Breast epithelium (tissue), 4 donors: ENCODE measurements around the gene TMEM214. TPM values are rescaled to one million over a fixed set of nuclear protein-coding genes. Genes with fewer than 3 reads are reported as not detected.

ENCODE experiments used
- DNase-seq, 2 donors: peaks; one replicate each; pipeline ENCODE4 v3.0.0-alpha.2; 2019; ENCODE audit warnings: low spot score in 2 of 2
- H3K27ac ChIP-seq, 2 donors: fragments of 200-600 bp; sonication (generic) in 1 of 2; one replicate each; pipeline ENCODE4 v1.5.1; 2016 to 2019; ENCODE audit warnings: mild to moderate bottlenecking in 1 of 2
- H3K27me3 ChIP-seq, 2 donors: fragments of 200-600 bp; sonication (generic) in 1 of 2; one replicate each; pipeline versions ENCODE4 v1.5.1 to v1.6.0; 2017 to 2019; ENCODE audit warnings: control low read depth in 1 of 2, mild to moderate bottlenecking in 1 of 2
- H3K36me3 ChIP-seq: fragments of 200-600 bp; one replicate; pipeline ENCODE4 v1.5.1; 2019
- H3K4me1 ChIP-seq, 2 donors: fragments of 200-600 bp; sonication (generic); one replicate each; pipeline ENCODE4 v1.5.1; 2016 to 2019; ENCODE audit warnings: control low read depth in 1 of 2
- H3K4me3 ChIP-seq, 3 donors: fragments of 200-600 bp; sonication (generic); 1 replicate in 2 of 3; 2 replicates in 1 of 3; pipeline ENCODE4 v1.5.1; 2016 to 2019; ENCODE audit warnings: mild to moderate bottlenecking in 3 of 3, moderate library complexity in 2 of 3
- H3K9me3 ChIP-seq, 2 donors: fragments of 200-600 bp; sonication (generic) in 1 of 2; one replicate each; pipeline ENCODE4 v1.5.1; 2016 to 2019; ENCODE audit warnings: control low read depth in 1 of 2
- CTCF ChIP-seq, 3 donors: fragments of 450-650 bp; IDR thresholded peaks; one replicate each; pipeline ENCODE4 v1.5.1; 2016 to 2017; ENCODE audit warnings: antibody characterized with exemption in 3 of 3, mild to moderate bottlenecking in 3 of 3, moderate library complexity in 3 of 3
- POLR2A ChIP-seq: fragments of 450-650 bp; IDR thresholded peaks from one replicate; pipeline ENCODE4 v1.6.1; 2016; ENCODE audit warnings: antibody characterized with exemption, mild to moderate bottlenecking, moderate library complexity
- POLR2AphosphoS5 ChIP-seq, 3 donors: sonication (generic); formaldehyde crosslinking; IDR thresholded peaks; one replicate each; pipeline ENCODE4 v1.6.1; 2017; ENCODE audit warnings: antibody characterized with exemption in 3 of 3
- intact Hi-C: fragments of 100-400 bp; cut with DNase I; formaldehyde crosslinking; loops from one replicate; pipeline ENCODE4 v1.15.1; 2023; ENCODE audit warnings: low total_unique reads
- total RNA-seq, 3 donors: library from RNA; depleted of rRNA; stranded (reverse); fragments of >200 nt; gene quantifications; one replicate each; pipeline ENCODE4 v1.1.0, GENCODE V29; 2016

The TMEM214 gene
- total RNA-seq, 3 donors from 2014 or later: 41.1 to 56.0 (median 47.3) TPM

GRCh38 chr2:27000228-27000627 lies 32.5 kb upstream of the TMEM214 start:
- no peaks in the 10 kb centered on the region for H3K4me1 ChIP-seq
- no peak overlapping the region for H3K27ac ChIP-seq
- no peak for DNase-seq
- no peaks in the 10 kb centered on the region for H3K27me3 ChIP-seq
- H3K9me3 ChIP-seq: no peaks in the 10 kb centered on the region
- TF ChIP-seq POLR2A: no peak
- no peak for TF ChIP-seq CTCF (IDR thresholded peaks at IDR 0.05)
- TF ChIP-seq POLR2AphosphoS5 (IDR thresholded peaks at IDR 0.05): no peak
- intact Hi-C loops: no loop called here
- H3K36me3 ChIP-seq: no peaks in the 10 kb centered on the region
- H3K4me3 ChIP-seq: no peak overlapping the region

- no peak for DNase-seq
- TF ChIP-seq POLR2AphosphoS5 (IDR thresholded peaks at IDR 0.05) (no peak), POLR2A (no peak), CTCF (IDR thresholded peaks at IDR 0.05) (no peak)
These were observed 31.8 kb upstream of the TMEM214 start for GRCh38 chr2:27000995-27001394.

GRCh38 chr2:27001950-27002349 lies 30.8 kb upstream of the TMEM214 start:
- no peak for DNase-seq
- Histone ChIP-seq H3K27ac (no peak overlapping the region), H3K4me3 (no peak overlapping the region), H3K9me3 (no peaks in the 10 kb centered on the region), H3K36me3 (no peaks in the 10 kb centered on the region), H3K27me3 (no peaks in the 10 kb centered on the region), H3K4me1 (no peaks in the 10 kb centered on the region)
- TF ChIP-seq CTCF (IDR thresholded peaks at IDR 0.05) (no peak), POLR2AphosphoS5 (IDR thresholded peaks at IDR 0.05) (no peak), POLR2A (no peak)
- intact Hi-C loops: no loop called here

More at GRCh38 chr2:27000995-27001394, 31.8 kb upstream of the TMEM214 start:
- Histone ChIP-seq H3K9me3 (no peaks in the 10 kb centered on the region), H3K27me3 (no peaks in the 10 kb centered on the region), H3K27ac (no peak overlapping the region), H3K4me1 (no peaks in the 10 kb centered on the region), H3K4me3 (no peak overlapping the region), H3K36me3 (no peaks in the 10 kb centered on the region)
- intact Hi-C loops: no loop called here

GRCh38 chr2:27003007-27003406 lies 29.8 kb upstream of the TMEM214 start:
- Histone ChIP-seq H3K27me3 (no peaks in the 10 kb centered on the region), H3K36me3 (no peaks in the 10 kb centered on the region), H3K4me1 (no peaks in the 10 kb centered on the region), H3K9me3 (no peaks in the 10 kb centered on the region), H3K4me3 (no peak overlapping the region), H3K27ac (no peak overlapping the region)
- intact Hi-C loops: no loop called here
- TF ChIP-seq POLR2AphosphoS5 (IDR thresholded peaks at IDR 0.05): no peak
- TF ChIP-seq POLR2A: no peak
- TF ChIP-seq CTCF (IDR thresholded peaks at IDR 0.05): no peak
- no peak for DNase-seq

GRCh38 chr2:27003857-27004256 lies 28.9 kb upstream of the TMEM214 start:
- H3K9me3 ChIP-seq: no peaks in the 10 kb centered on the region
- no peak overlapping the region for H3K27ac ChIP-seq
- no peaks in the 10 kb centered on the region for H3K27me3 ChIP-seq
- TF ChIP-seq POLR2A (no peak), CTCF (IDR thresholded peaks at IDR 0.05) (no peak), POLR2AphosphoS5 (IDR thresholded peaks at IDR 0.05) (no peak)
- H3K36me3 ChIP-seq: no peaks in the 10 kb centered on the region
- DNase-seq: no peak
- H3K4me3 ChIP-seq: no peak overlapping the region
- intact Hi-C loops: no loop called here
- no peaks in the 10 kb centered on the region for H3K4me1 ChIP-seq
